A204.1 (cell line): Measurements from ENCODE around the gene ARRDC3.
"Not testable (repeated sequence)": the region's sequence is repeated elsewhere in the genome, so short reads cannot be mapped to it uniquely, and the experiment has no call there.

Experiments
- FAIRE-seq: peaks from 2 replicates; lab custom pipeline; 2012; peaks lifted over from hg19 to GRCh38; lab: Jason Lieb, UNC

ARRDC3 gene

GRCh38 chr5:91359962-91360609 lies 23.0 kb downstream of the ARRDC3 start:
- peak; percentile 97 for FAIRE-seq

GRCh38 chr5:91357806-91358205 lies 25.3 kb downstream of the ARRDC3 start:
- no peak for FAIRE-seq

- no peak for FAIRE-seq
These were observed 26.0 kb downstream of the ARRDC3 start for GRCh38 chr5:91357012-91357634.

- FAIRE-seq, result not testable (repeated sequence)
These were observed 28.2 kb downstream of the ARRDC3 start for GRCh38 chr5:91354867-91355266.

GRCh38 chr5:91352831-91353695 lies 30.1 kb downstream of the ARRDC3 start:
- FAIRE-seq, result no peak

- FAIRE-seq, result no peak
These were observed 37.7 kb downstream of the ARRDC3 start for GRCh38 chr5:91345461-91345860.

GRCh38 chr5:91344661-91345200 lies 38.4 kb downstream of the ARRDC3 start:
- FAIRE-seq, result not testable (repeated sequence)

GRCh38 chr5:91343916-91344315 lies 39.2 kb downstream of the ARRDC3 start:
- no peak for FAIRE-seq

GRCh38 chr5:91342931-91343330 lies 40.2 kb downstream of the ARRDC3 start:
- not testable (repeated sequence) for FAIRE-seq

GRCh38 chr5:91341154-91341553 lies 42.0 kb downstream of the ARRDC3 start:
- no peak for FAIRE-seq

GRCh38 chr5:91340532-91340931 lies 42.6 kb downstream of the ARRDC3 start:
- FAIRE-seq, result no peak

GRCh38 chr5:91339063-91339705 lies 43.9 kb downstream of the ARRDC3 start:
- FAIRE-seq, result no peak

GRCh38 chr5:91332267-91333045 lies 50.7 kb downstream of the ARRDC3 start:
- FAIRE-seq, result no peak

- no peak for FAIRE-seq
These were observed 51.4 kb downstream of the ARRDC3 start for GRCh38 chr5:91331705-91332104.

- no peak for FAIRE-seq
These were observed 53.8 kb downstream of the ARRDC3 start for GRCh38 chr5:91329283-91329682.

- FAIRE-seq, result no peak
These were observed 54.4 kb downstream of the ARRDC3 start for GRCh38 chr5:91328743-91329142.

- FAIRE-seq, result not testable (repeated sequence)
These were observed 60.1 kb downstream of the ARRDC3 start for GRCh38 chr5:91322981-91323380.

- no peak for FAIRE-seq
These were observed 63.5 kb downstream of the ARRDC3 start for GRCh38 chr5:91319667-91320066.

GRCh38 chr5:91318724-91319123 lies 64.4 kb downstream of the ARRDC3 start:
- no peak for FAIRE-seq
